AG09309 (cell line): ENCODE data around the gene ACVR2B.

Experiments
- DNase-seq: peaks from one replicate; pipeline ENCODE4 v3.0.0-alpha.2; 2010; ENCODE audit warnings: low read depth
- H3K4me3 ChIP-seq: 2 replicates; pipeline ENCODE4 v1.5.1; 2011; ENCODE audit warnings: mild to moderate bottlenecking, low read depth, low read length, moderate library complexity; ENCODE audit not compliant: control insufficient read depth
- CTCF ChIP-seq: IDR thresholded peaks from 2 replicates; pipeline ENCODE4 v1.5.1; 2011; ENCODE audit warnings: mild to moderate bottlenecking, low read depth, low read length, inconsistent platforms; ENCODE audit not compliant: insufficient read depth, control insufficient read depth; ENCODE audit errors: missing control alignments

Gene ACVR2B

DNA sequence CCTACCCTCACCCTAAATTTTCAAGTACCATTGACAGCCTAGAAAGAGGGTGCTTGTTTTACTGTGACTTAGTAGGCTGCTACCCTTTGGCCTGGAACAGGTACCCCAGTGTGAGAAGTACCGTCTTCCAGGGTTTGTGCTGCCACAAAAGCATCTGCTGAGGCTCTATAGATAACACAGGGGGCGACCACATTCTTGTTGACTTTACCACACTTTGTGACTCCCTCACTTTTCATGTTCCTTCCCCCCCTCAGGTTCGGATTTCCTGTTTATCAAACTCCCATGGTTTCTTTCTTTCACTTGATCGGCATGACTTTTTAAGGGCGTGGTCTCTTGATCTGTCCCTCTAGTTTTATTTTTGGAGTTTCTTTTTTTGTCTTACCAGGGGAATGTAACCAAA lies 66.0 kb downstream of the ACVR2B start:
- no peak for DNase-seq

DNA sequence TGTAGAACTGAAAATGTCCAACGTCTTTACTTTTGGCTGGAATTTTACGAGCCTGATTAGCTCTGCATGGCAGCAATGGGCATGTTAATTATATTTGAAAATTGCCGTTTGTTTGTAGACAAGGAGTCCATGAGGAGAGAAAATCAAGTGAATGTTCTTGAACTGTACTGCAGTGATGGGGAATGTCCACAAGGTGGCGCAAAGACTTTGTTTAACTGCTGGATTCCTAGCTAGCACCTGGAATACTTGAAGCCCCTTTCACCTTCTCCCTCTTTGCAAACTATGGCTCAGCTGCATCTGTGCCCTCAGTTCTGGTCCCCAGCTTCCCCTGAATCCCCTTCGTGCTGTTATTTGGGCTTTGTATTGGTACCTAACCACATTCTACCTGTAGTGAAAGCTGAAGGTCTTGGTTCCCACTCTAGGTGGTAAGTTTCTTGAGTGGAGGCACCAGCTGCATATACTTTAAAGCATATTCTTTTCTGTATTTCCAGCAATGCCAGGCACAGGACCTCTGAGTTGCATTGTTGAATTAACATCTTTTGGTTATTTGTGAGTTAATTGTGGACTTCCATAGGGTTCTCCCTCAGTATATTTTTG lies 67.8 kb downstream of the ACVR2B start:
- DNase-seq = peak; percentile 32
- peak; percentile 84 for TF ChIP-seq CTCF
- H3K4me3 ChIP-seq = no peak overlapping the region

More for the DNA sequence above, 66.0 kb downstream of the ACVR2B start:
- no peak for TF ChIP-seq CTCF
- no peak overlapping the region for H3K4me3 ChIP-seq

GRCh38 chr3:38522002-38522401 lies 68.3 kb downstream of the ACVR2B start:
- no peak overlapping the region for H3K4me3 ChIP-seq

GRCh38 chr3:38524141-38524739 lies 70.5 kb downstream of the ACVR2B start:
- no peak for TF ChIP-seq CTCF
- peak; percentile 21 for DNase-seq
- no peak overlapping the region for H3K4me3 ChIP-seq

More at GRCh38 chr3:38522002-38522401, 68.3 kb downstream of the ACVR2B start:
- TF ChIP-seq CTCF = no peak
- DNase-seq = no peak

DNA sequence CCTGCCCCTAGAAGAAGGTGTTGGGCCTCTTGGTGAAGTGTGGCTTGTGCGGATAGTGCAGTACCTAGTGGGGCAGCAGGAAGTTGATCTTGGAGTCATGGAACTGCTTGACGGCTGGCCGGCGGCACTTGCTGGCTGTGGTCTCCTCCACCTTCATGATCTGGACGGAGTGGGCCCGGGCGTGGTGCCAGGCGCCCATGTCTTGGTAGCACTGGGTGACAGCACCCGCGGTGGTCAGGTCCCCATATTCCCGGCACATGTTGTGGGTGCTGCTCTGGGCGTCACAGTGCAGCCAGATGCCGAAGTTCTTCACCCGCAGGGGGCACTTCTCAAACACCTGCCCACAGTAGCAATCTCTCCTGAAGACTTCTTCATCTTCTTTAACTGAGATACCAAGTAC lies 73.1 kb downstream of the ACVR2B start:
- no peak for TF ChIP-seq CTCF
- H3K4me3 ChIP-seq = no peak overlapping the region
- DNase-seq = no peak

DNA sequence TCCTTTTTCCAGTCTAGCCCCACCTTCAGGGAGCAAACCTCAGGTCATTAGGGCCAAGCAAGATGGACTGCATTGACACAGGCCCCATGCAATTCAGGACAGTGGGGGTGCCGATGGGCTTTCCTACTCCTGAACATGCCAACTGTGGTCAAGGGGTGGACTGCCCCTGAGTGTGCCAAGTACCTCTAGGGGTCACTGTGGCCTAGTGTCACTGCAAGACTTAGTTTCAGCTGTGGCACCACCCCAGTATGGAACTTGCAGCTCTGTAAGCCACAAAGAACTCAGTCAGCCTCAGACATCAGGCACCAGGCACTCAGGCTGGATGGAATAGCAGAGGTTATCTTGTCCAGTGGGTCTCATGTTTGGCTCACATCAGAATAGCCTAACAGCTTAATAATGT lies 74.8 kb downstream of the ACVR2B start:
- TF ChIP-seq CTCF = no peak
- DNase-seq = no peak
- no peak overlapping the region for H3K4me3 ChIP-seq
